Suppressor macrophage treated with lipopolysaccharide for 1 hour (primary cell): ENCODE data around the gene DEDD.

Experiments
- DNase-seq, 3 donors: peaks; one replicate each; pipeline ENCODE4 v3.0.0-alpha.2; 2020 to 2022

The DEDD gene

DNA sequence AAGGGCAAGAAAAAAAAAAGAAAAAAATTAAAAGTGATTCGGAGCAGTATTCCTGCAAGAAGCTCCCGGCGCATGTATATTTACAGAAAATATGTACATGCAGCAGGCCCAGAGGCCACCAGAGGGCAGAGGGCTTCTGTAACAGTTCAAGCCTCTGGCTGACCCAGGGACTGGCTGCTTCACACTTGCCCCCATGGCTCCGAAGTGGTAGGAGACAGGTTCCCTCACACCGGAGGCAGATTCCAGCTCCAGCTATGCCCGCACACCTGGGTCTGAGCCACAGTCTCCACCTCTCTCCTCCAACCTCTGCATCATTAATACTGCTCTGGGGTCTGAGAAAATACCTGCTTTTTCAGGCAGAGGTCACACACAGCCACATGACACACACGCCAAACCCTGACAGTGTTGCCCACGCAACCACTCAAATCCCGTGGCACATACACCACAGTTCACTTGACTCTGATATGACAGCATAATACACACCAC, 60.5 kb downstream of the DEDD start:
- DNase-seq, result peak; percentile 84 to 88 (median 86)
